ENCODE measurements around the gene MEF2A.

MEF2A gene

GRCh38 chr15:99564221-99565048 lies 1.3 kb upstream of the MEF2A start:
- DNase-seq = peak; percentile 6

DNA sequence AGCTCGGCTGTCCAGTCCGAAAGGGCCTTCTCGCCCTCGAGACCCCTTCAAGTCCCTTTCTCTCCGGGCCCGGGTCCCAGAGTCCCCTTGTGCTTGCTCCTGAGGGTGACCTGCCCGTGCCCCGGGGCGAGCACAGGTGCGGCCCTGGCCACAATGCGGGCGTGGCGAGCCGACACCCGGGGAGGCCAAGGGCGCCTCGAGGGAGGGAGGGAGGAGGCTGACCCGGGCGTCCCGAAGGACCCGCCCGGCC lies 810 bp upstream of the MEF2A start:
- no peak for DNase-seq

DNA sequence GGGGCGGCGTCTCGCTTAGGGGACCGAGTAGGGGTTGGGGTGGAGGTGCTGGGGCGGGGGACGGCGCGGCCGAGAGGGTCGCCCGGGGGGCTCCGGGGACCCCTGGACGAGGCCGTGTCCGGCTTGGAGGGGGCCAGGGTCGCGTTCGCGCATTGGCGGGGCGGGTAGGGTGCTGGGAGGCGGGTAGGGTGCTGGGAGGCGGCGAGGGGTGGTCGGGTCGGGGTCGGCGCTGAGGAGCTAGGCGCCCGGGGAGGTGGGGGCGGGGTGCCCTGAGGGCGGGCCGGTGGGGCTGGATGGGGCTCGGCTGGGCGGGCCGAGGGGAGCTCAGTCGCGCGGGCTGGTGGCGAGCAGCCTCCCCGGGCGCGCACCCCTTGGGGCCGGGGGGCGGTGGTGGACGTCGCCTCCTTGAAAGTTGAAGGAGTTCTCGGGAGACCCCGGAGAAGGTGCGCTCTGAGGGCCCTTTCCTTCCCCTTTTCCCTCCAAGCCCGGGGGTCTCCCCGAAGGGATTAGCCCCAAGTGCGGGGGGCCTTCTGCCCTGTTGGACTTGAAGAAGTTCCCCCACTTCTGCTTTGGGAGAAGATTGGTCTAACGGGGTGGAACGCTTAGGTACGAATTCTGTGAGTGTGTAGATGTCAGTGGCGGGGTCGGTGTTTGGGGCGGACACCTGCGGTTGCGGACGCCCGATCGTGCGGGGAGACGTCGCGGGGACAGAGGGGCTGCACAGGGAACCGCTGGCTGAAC lies 543 bp downstream of the MEF2A start:
- DNase-seq = peak; percentile 10

DNA sequence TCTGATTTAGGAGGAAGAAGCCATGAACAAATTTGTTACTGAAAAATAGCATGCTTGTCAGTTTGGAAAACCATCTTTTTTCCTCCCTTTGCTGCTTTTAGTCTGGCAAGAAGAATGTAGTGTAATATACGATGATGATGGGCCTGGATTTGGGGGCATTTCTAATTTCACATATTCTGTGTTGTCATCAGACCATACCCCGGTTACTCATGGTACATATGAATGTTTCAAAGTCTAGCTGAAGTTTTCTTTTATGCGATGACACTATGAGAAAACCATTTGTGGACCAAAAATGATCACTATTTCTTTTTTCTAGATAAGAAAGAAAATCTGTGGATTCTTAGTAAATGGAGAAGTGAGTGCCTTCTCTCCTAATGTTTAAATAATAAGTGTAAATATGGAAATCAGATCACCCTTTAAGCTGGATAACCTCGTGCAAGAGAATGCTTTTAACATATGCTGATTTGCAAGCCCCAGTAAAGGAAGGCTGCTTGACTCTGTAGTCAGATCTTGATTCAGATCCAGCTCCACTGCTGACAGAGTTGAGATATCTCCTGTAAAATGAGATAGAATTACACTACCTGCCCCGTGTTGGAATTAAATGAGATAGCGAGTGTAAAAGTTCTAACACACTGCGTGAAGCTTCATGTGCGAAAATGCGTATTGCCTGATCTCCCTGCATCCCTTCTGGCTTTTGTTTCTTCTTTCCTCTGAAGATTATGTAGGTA lies 3.0 kb downstream of the MEF2A start:
- no peak for DNase-seq

GRCh38 chr15:99571299-99571698 lies 5.5 kb downstream of the MEF2A start:
- DNase-seq = no peak

DNA sequence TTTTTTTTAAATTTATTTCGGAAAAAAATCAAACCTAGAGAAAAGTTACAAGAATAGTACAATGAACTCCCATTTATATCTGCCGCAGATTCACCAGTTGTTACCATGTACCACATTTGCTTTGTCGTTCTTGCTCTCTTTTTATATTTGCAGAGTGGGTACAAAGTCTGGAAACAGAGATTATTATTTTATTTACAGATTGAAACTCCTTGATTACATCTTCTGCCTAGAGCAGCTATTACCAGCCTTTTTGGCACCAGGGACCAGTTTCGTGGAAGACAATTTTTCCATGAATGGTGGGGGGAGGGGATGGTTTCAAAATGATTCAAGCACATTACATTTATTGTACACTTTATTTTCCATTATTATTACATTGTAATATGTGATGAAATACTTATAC lies 8.3 kb downstream of the MEF2A start:
- no peak for DNase-seq

GRCh38 chr15:99574502-99574901 lies 8.7 kb downstream of the MEF2A start:
- DNase-seq = no peak

GRCh38 chr15:99578809-99579208 lies 13.0 kb downstream of the MEF2A start:
- no peak for DNase-seq

DNA sequence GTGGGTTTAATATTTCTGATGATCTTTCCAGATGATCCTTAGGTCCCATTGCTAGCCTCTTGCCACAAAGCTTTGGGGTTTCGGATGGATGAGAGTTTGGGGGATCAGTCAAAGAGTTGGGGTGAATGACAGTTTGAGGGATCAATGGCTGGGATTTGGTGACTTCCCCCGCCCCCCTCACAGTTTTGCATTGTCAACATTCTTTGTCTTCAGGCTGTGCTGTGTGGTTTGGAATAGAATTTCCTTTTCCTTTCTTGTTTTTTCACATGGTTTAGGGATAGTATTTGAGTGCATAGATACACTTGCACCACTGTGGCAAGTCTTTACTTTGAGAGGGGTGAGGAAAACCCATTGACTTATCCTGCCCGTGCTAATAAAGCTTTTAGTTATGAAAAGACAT lies 14.3 kb downstream of the MEF2A start:
- DNase-seq = no peak

DNA sequence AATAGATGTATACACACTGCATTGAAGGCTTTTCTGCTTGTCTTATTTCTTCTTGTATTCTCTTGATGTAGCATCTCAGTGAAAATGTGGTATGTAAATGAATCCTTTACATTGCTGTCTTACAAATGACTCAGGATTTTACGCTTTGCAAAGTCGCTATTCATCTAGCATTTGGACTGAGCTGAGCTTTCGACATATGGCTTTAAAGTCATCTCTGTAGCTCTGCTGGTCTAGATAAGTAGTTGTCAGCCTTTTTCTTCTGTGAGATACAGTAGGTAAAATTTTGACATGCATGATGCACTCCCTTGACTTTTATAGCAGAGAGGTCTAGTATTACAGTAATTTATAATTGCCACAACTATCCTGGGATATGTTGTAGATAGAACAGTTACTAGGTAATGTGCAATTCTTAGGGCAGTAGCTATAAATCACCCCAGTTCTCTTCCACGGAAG lies 16.8 kb downstream of the MEF2A start:
- DNase-seq = no peak

DNA sequence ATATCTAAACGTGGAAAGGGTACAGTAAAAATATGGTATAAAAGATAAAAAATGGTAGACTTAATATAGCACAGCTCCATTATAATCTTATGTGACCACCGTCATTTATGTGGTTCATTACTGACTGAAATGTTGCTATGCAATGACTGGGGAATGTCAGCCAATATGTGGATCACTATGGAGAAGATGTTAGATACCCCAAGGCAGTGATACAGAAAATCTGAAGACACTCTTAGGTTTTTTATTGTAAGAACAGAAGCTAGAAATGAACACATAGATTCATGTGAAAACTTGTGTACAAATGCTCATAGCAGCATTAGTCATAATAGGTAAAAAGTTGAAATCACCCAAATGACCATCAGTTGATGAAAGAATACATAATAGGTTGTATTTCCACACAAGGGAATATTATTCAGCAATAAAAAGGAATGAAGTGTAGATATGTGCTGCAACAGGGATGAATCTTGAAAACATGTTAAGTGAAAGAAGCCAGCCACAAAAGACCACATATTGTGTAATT lies 18.4 kb downstream of the MEF2A start:
- no peak for DNase-seq

GRCh38 chr15:99586121-99586520 lies 20.3 kb downstream of the MEF2A start:
- no peak for DNase-seq

- DNase-seq = no peak
These were observed 24.0 kb downstream of the MEF2A start for GRCh38 chr15:99589801-99590200.

GRCh38 chr15:99590913-99591646 lies 25.3 kb downstream of the MEF2A start:
- no peak for DNase-seq

DNA sequence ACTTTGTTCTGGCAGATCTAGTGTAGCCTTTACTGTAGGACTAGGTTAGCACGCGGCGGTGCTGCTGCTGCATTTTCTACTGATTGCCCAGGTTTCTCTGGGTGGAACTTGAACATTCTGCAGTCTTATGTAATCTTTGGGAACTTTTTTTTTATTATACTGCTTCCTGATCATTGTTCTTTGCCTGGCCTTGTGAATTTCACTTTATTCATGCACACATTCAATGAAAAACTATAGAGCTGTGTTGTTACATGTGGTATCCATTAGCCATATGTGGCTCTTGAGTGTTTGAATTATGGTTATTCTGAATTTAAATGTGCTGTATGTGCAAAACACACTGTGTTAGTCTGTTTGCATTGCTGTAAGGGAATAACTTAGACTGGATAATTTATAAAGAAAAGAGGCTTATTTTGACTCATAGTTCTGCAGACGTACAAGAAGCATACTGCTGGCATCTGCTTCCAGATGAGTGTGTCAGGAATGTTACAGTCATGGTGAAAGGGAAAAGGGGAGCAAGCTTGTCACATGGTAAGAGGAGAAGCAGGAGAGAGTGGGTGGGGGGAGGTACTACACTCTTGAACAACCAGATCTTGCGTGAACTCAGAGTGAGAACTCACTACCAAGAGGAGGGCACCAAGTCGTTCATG lies 26.5 kb downstream of the MEF2A start:
- DNase-seq = no peak

- no peak for DNase-seq
These were observed 27.3 kb downstream of the MEF2A start for GRCh38 chr15:99593070-99593469.

DNA sequence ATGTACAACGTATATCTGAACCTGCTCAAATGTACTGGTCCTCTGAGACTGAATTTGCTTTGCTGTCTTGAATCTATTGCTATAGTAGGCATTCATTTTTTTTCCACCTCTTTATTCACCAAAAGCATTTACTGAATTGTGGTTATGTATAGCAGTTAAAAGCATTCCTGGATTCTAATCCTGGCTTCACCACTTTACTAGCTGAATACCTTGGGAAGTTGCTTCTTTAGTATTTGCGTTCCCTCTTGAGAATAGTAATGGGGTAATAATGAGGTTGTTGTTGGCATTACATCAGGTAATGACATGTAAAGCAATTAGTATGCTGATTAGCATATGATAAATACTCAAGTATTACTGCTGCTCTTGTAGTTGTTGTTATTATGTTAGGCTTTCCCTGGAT lies 29.1 kb downstream of the MEF2A start:
- DNase-seq = no peak

GRCh38 chr15:99598296-99598695 lies 32.5 kb downstream of the MEF2A start:
- no peak for DNase-seq

DNA sequence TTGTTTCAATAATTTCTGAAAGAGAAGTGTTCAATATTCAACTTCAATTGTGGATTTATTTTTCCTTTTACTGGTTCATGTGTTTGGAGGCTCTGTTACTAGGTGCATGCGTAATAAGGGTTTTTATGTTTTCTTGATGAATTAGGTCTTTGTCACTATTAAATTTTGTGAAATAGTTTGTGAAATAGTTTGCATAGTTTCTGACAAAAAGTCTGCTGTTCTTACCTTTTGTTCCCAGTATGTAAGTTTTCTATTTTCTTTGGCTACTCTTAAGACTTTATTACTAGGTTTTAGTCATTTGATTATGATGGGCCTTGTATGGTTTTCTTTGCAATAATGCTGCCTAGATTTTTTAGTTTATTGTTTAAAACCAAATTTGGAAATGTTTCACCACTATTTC lies 38.0 kb downstream of the MEF2A start:
- no peak for DNase-seq

- DNase-seq = no peak
These were observed 39.1 kb downstream of the MEF2A start for GRCh38 chr15:99604865-99605264.

DNA sequence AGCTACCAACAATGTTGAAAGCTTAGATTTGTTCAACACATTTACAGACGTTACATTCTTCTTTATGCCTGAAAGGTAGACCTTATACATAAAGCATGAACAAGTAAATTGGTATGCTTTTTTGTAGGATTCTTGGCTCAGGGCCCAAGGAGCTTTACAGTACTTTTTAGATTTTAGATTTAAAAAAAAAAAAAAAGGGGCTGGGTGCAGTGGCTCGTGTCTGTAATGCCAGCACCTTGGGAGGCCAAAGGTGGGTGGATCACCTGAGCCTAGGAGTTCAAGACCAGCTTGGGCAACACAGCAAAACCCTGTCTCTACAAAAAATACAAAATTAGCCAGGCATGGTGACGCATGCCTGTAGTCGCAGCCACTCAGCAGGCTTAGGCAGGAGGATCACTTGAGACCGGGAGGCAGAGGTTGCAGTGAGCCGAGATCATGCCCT lies 39.7 kb downstream of the MEF2A start:
- DNase-seq = no peak

- no peak for DNase-seq
These were observed 40.2 kb downstream of the MEF2A start for GRCh38 chr15:99605990-99606389.
